B cell (primary cell): ENCODE measurements around the gene ALKAL2. TPM values are rescaled to one million over a fixed set of nuclear protein-coding genes. Genes with fewer than 3 reads are reported as not detected.

ENCODE experiments used
- ATAC-seq: fragments of 200-7000 bp; cut with Tn5 transposase; one replicate; pipeline ENCODE4 v1.10.0; 2021; ENCODE audit warnings: low read depth, mild to moderate bottlenecking, moderate number of reproducible peaks, moderate library complexity
- CTCF ChIA-PET: fragments of 350-600 bp; sonication (Branson Sonifier 250); formaldehyde crosslinking; loops from one replicate; lab custom pipeline; 2021; ENCODE audit warnings: antibody characterized with exemption, inconsistent platforms; lab: Charles Lee
- POLR2A ChIA-PET: fragments of 350-600 bp; sonication (Branson Sonifier 250); formaldehyde crosslinking; loops from one replicate; lab custom pipeline; 2021; ENCODE audit warnings: antibody characterized with exemption; lab: Charles Lee
- DNase-seq: peaks from one replicate; pipeline ENCODE4 v3.0.0; 2013
- H2AFZ ChIP-seq: 2 replicates; pipeline ENCODE4 v1.6.1; 2012; ENCODE audit warnings: mild to moderate bottlenecking, low read depth, low read length; ENCODE audit not compliant: insufficient read depth, poor library complexity, severe bottlenecking
- H3K27ac ChIP-seq, 2 donors: 1 replicate in 1 of 2; 2 replicates in 1 of 2; pipeline ENCODE4 v1.5.1; 2012 to 2013; ENCODE audit warnings: low read length in 2 of 2, mild to moderate bottlenecking in 2 of 2, moderate library complexity in 1 of 2
- H3K27me3 ChIP-seq, 4 experiments: fragments of 200-600 bp in 1 of 4; sonication (generic) in 1 of 4; replicated peaks in 1 of 4; 1 replicate in 2 of 4; 2 replicates in 2 of 4; pipeline versions ENCODE4 v1.6.1 to v1.7.0; 2013 to 2016; ENCODE audit warnings: low read length in 3 of 4, mild to moderate bottlenecking in 2 of 4, mixed read lengths in 1 of 4, moderate library complexity in 1 of 4; ENCODE audit not compliant: insufficient read depth in 4 of 4, control insufficient read depth in 3 of 4; ENCODE audit errors: control extremely low read depth in 1 of 4
- H3K36me3 ChIP-seq, 2 experiments: replicated peaks in 1 of 2; 1 replicate in 1 of 2; 2 replicates in 1 of 2; pipeline versions ENCODE4 v1.6.1 to v1.7.1; 2013; ENCODE audit warnings: low read length in 1 of 2; ENCODE audit not compliant: insufficient read depth in 2 of 2, control insufficient read depth in 1 of 2; ENCODE audit errors: control extremely low read depth in 1 of 2, extremely low read depth in 1 of 2
- H3K4me1 ChIP-seq, 2 donors: fragments of 200-600 bp in 1 of 2; sonication (generic) in 1 of 2; 1 replicate in 1 of 2; 2 replicates in 1 of 2; pipeline versions ENCODE4 v1.5.1 to v1.6.1; 2013 to 2017; ENCODE audit warnings: low read length in 2 of 2; ENCODE audit not compliant: control insufficient read depth in 2 of 2, insufficient read depth in 2 of 2
- H3K4me2 ChIP-seq: replicated peaks from 2 replicates; pipeline ENCODE3; 2012; ENCODE audit warnings: mild to moderate bottlenecking, low read depth, low read length; ENCODE audit not compliant: poor library complexity, severe bottlenecking
- H3K4me3 ChIP-seq, 5 experiments: fragments of 200-600 bp in 1 of 5; sonication (generic) in 1 of 5; 1 replicate in 3 of 5; 2 replicates in 2 of 5; pipeline versions ENCODE4 v1.5.1 to v1.7.0; 2011 to 2016; ENCODE audit warnings: low read length in 4 of 5, mild to moderate bottlenecking in 4 of 5, low read depth in 2 of 5, control low read depth in 1 of 5, moderate library complexity in 1 of 5; ENCODE audit not compliant: insufficient read depth in 1 of 5; ENCODE audit errors: control extremely low read depth in 1 of 5, extremely low read depth in 1 of 5
- H3K79me2 ChIP-seq: fragments of 200-600 bp; sonication (generic); one replicate; pipeline ENCODE4 v1.6.0; 2016; ENCODE audit warnings: low read length; ENCODE audit not compliant: control insufficient read depth, insufficient read depth
- H3K9ac ChIP-seq: fragments of 200-600 bp; sonication (generic); 2 replicates; pipeline ENCODE4 v1.6.1; 2017; ENCODE audit warnings: mild to moderate bottlenecking, low read length, moderate library complexity
- H3K9me3 ChIP-seq, 3 donors: one replicate each; pipeline versions ENCODE4 v1.6.1 to v1.7.1; 2013; ENCODE audit warnings: low read length in 2 of 3; ENCODE audit not compliant: control insufficient read depth in 2 of 3, insufficient read depth in 1 of 3; ENCODE audit errors: control extremely low read depth in 1 of 3
- H4K20me1 ChIP-seq: 2 replicates; pipeline ENCODE4 v1.6.0; 2012; ENCODE audit warnings: mild to moderate bottlenecking, low read length; ENCODE audit not compliant: insufficient read depth, control insufficient read depth, poor library complexity, severe bottlenecking
- H3K27ac Mint-ChIP-seq: one replicate; pipeline ENCODE4 v1.8.0; 2021; ENCODE audit warnings: mixed read lengths
- H3K27me3 Mint-ChIP-seq: one replicate; pipeline ENCODE4 v1.8.0; 2021; ENCODE audit warnings: mixed read lengths
- H3K4me1 Mint-ChIP-seq: one replicate; pipeline ENCODE4 v1.8.0; 2021; ENCODE audit warnings: mixed read lengths
- H3K4me3 Mint-ChIP-seq: one replicate; pipeline ENCODE4 v1.8.0; 2021; ENCODE audit warnings: mixed read lengths
- H3K9me3 Mint-ChIP-seq: one replicate; pipeline ENCODE4 v1.8.0; 2022; ENCODE audit warnings: mixed read lengths; ENCODE audit not compliant: insufficient read depth
- EZH2 ChIP-seq: IDR thresholded peaks from 2 replicates; pipeline ENCODE4 v1.6.1; 2012; ENCODE audit warnings: borderline replicate concordance, low read depth, mild to moderate bottlenecking, moderate library complexity, low read length; ENCODE audit not compliant: insufficient read depth, poor library complexity, severe bottlenecking
- WGBS: methylation state at CpG from one replicate; pipeline ENCODE4 v1.1.5; 2013; ENCODE audit warnings: missing lambda C conversion rate; ENCODE audit not compliant: insufficient coverage; 5-methylcytosine and 5-hydroxymethylcytosine counted together
- intact Hi-C: fragments of 100-400 bp; cut with micrococcal nuclease; formaldehyde crosslinking; loops from one replicate; pipeline ENCODE4 v1.10.0; 2022
- polyA plus RNA-seq: library from polyadenylated mRNA; depleted of rRNA; stranded (reverse); fragments of >200 nt; gene quantifications from 2 replicates; pipeline ENCODE4 v1.2.3, GENCODE V29; 2012
- total RNA-seq, 2 donors: library from RNA; stranded (reverse); fragments of 120-200 nt in 1 of 2; gene quantifications; 1 replicate in 1 of 2; 2 replicates in 1 of 2; pipeline versions ENCODE4 v1.2.3 to v1.2.4, GENCODE V29; 2013 to 2022
- TF ChIP-seq, protein P1 (sequence below): fragments of 200-600 bp; IDR thresholded peaks from one replicate; pipeline ENCODE4 v1.8.0; 2022; ENCODE audit warnings: antibody characterized with exemption, mild to moderate bottlenecking

Gene ALKAL2
- total and polyA plus RNA-seq, 2 donors (not counting 1 experiment from before 2014, with no cell fraction given) = 0.79 to 5.3 TPM

- no peak overlapping the region for H3K4me3 Mint-ChIP-seq
- Histone ChIP-seq H2AFZ (no peak overlapping the region), H3K4me3 (no peak overlapping the region), H3K27ac (peak overlapping the region in 1 of 2 donors; percentile 29), H3K4me2 (peak overlapping the region; percentile 12), H3K9me3 (no peaks in the 10 kb centered on the region), H4K20me1 (peaks cover 68% of the 10 kb centered on the region), H3K27me3 (no peaks in the 10 kb centered on the region), H3K79me2 (peaks cover 35% of the 10 kb centered on the region), H3K36me3 (peaks cover 4 to 69% of the 10 kb centered on the region in 2 experiments), H3K9ac (peak overlapping the region; percentile 4), H3K4me1 (peaks cover 9 to 11% of the 10 kb centered on the region in 2 donors)
- no peak for TF ChIP-seq EZH2
- TF ChIP-seq, protein P1, sequence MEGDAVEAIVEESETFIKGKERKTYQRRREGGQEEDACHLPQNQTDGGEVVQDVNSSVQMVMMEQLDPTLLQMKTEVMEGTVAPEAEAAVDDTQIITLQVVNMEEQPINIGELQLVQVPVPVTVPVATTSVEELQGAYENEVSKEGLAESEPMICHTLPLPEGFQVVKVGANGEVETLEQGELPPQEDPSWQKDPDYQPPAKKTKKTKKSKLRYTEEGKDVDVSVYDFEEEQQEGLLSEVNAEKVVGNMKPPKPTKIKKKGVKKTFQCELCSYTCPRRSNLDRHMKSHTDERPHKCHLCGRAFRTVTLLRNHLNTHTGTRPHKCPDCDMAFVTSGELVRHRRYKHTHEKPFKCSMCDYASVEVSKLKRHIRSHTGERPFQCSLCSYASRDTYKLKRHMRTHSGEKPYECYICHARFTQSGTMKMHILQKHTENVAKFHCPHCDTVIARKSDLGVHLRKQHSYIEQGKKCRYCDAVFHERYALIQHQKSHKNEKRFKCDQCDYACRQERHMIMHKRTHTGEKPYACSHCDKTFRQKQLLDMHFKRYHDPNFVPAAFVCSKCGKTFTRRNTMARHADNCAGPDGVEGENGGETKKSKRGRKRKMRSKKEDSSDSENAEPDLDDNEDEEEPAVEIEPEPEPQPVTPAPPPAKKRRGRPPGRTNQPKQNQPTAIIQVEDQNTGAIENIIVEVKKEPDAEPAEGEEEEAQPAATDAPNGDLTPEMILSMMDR = no peak
- intact Hi-C loops = no loop called here
- H3K4me1 Mint-ChIP-seq = peaks cover 19% of the 10 kb centered on the region
- ATAC-seq (peak; percentile 54), DNase-seq (peak; percentile 50)
- H3K9me3 Mint-ChIP-seq = no peaks in the 10 kb centered on the region
- ChIA-PET CTCF (interaction anchor here (1.2 to 2.1 kb wide), 4 partner anchors 9 to 362 kb away, joined by 3 to 4 read pairs (median 4); no protein-coding TSS in a partner anchor), POLR2A (no interaction called here)
- no CpG with 5 or more reads among the region's 6 CpGs for WGBS
- H3K27me3 Mint-ChIP-seq = no peaks in the 10 kb centered on the region
- H3K27ac Mint-ChIP-seq = peak overlapping the region; percentile 58
These were observed 12.4 kb downstream of the ALKAL2 start for GRCh38 chr2:275466-275865.

DNA sequence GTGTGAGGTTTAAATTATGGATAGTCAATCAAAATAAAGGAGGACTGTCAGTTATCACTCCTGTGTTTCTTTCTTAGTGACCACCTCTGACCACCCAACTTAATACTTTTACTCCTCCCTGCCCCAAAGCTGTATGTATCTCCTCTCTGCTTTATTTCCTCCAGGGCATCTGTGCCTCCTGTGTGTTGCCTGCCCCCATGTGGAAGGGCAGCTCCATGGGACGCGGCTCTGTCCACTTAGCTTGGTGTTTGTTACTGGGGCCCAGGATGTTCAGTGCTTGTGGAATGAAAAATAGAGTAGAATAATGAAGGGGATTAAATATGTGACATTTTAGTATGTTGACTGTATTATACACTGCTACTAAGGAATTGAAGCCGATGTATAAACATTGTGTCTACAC is 13.4 kb downstream of the ALKAL2 start:
- no peak for DNase-seq
- peaks cover 45% of the 10 kb centered on the region for H3K79me2 ChIP-seq

More for the DNA sequence above, 13.4 kb downstream of the ALKAL2 start:
- Histone ChIP-seq H3K27me3 (no peaks in the 10 kb centered on the region), H3K4me2 (no peak overlapping the region), H3K27ac (no peak overlapping the region), H4K20me1 (peaks cover 76% of the 10 kb centered on the region), H3K9me3 (no peaks in the 10 kb centered on the region), H3K4me3 (no peak overlapping the region), H3K36me3 (peaks cover 3 to 66% of the 10 kb centered on the region in 2 experiments), H2AFZ (no peak overlapping the region), H3K4me1 (peaks cover 9 to 14% of the 10 kb centered on the region in 2 donors), H3K9ac (no peak overlapping the region)
- Mint-ChIP-seq H3K27ac (no peak overlapping the region), H3K9me3 (no peaks in the 10 kb centered on the region), H3K27me3 (no peaks in the 10 kb centered on the region), H3K4me1 (peaks cover 28% of the 10 kb centered on the region), H3K4me3 (no peak overlapping the region)
- intact Hi-C loops = no loop called here
- ChIA-PET CTCF (interaction anchor here (1.7 to 2.1 kb wide), 2 partner anchors 28 to 362 kb away, joined by 4 read pairs; no protein-coding TSS in a partner anchor), POLR2A (no interaction called here)
- WGBS = 100% methylated on average over 2 of the region's 3 CpGs
- TF ChIP-seq, protein P1 = no peak
- no peak for TF ChIP-seq EZH2
- ATAC-seq = no peak
